Endothelial cell of umbilical vein (primary cell): ENCODE results near the gene ZNF837. TPM values are rescaled to one million over a fixed set of nuclear protein-coding genes. Genes with fewer than 3 reads are reported as not detected.

Experiments
- BruUV-seq: library from RNA; stranded (reverse); fragments of 400-500 nt; replicated peaks from 2 replicates; lab custom pipeline; 2021; lab: Mats Ljungman, UMichigan
- CTCF ChIA-PET: fragments of 300-600, 350-600 bp; sonication (Branson Sonifier 250); formaldehyde crosslinking; loops from one replicate; lab custom pipeline; 2021; ENCODE audit warnings: antibody characterized with exemption, inconsistent platforms; lab: Charles Lee
- POLR2A ChIA-PET: fragments of 300-600, 350-600 bp; sonication (Branson Sonifier 250); formaldehyde crosslinking; loops from one replicate; lab custom pipeline; 2021; ENCODE audit warnings: antibody characterized with exemption, inconsistent platforms; lab: Charles Lee
- DNase-seq: peaks from one replicate; pipeline ENCODE4 v3.0.0-alpha.2; 2011; ENCODE audit warnings: low read depth, low spot score
- FAIRE-seq: peaks from 2 replicates; lab custom pipeline; 2011; peaks lifted over from hg19 to GRCh38; lab: Jason Lieb, UNC
- H2AFZ ChIP-seq: 2 replicates; pipeline ENCODE4 v1.6.0; 2012; ENCODE audit warnings: low read depth, low read length, control low read depth, inconsistent platforms
- H3K27ac ChIP-seq: 2 replicates; pipeline ENCODE4 v1.5.1; 2011; ENCODE audit warnings: low read depth, mild to moderate bottlenecking, control low read depth, low read length, moderate library complexity; ENCODE audit not compliant: insufficient read depth
- H3K27me3 ChIP-seq, 2 experiments: 2 replicates each; pipeline versions ENCODE4 v1.6.0 to v1.6.1; 2011; ENCODE audit warnings: low read length in 2 of 2, mixed read lengths in 1 of 2; ENCODE audit not compliant: control insufficient read depth in 2 of 2, insufficient read depth in 2 of 2
- H3K36me3 ChIP-seq, 2 experiments: 2 replicates in 1 of 2; 3 replicates in 1 of 2; pipeline ENCODE4 v1.5.1; 2011; ENCODE audit warnings: low read length in 2 of 2, mild to moderate bottlenecking in 1 of 2, moderate library complexity in 1 of 2; ENCODE audit not compliant: control insufficient read depth in 2 of 2, insufficient read depth in 2 of 2; ENCODE audit errors: extremely low read depth in 1 of 2
- H3K4me1 ChIP-seq: 3 replicates; pipeline ENCODE4 v1.5.1; 2011; ENCODE audit warnings: mild to moderate bottlenecking, low read length; ENCODE audit not compliant: control insufficient read depth, insufficient read depth; ENCODE audit errors: extremely low read depth
- H3K4me2 ChIP-seq: 2 replicates; pipeline ENCODE4 v1.6.1; 2011; ENCODE audit warnings: low read length, control low read depth, mixed read lengths; ENCODE audit not compliant: insufficient read depth
- H3K4me3 ChIP-seq, 3 experiments: fragments of 200-600 bp in 1 of 3; sonication (generic), shearing (Covaris generic) in 1 of 3; replicated peaks in 1 of 3; 2 replicates each; pipeline ENCODE4 v1.5.1; 2011 to 2016; ENCODE audit warnings: control low read depth in 3 of 3, low read length in 3 of 3, mild to moderate bottlenecking in 2 of 3, inconsistent platforms in 1 of 3, low read depth in 1 of 3, moderate library complexity in 1 of 3; ENCODE audit not compliant: insufficient read depth in 1 of 3
- H3K79me2 ChIP-seq: 2 replicates; pipeline ENCODE4 v1.6.0; 2012; ENCODE audit warnings: low read length, inconsistent platforms; ENCODE audit not compliant: control insufficient read depth, insufficient read depth
- H3K9ac ChIP-seq: replicated peaks from 2 replicates; pipeline ENCODE3; 2011; ENCODE audit warnings: low read length, control low read depth; ENCODE audit not compliant: insufficient read depth; ENCODE audit errors: extremely low read depth
- H3K9me1 ChIP-seq: replicated peaks from 3 replicates; pipeline ENCODE4 v1.6.0; 2011; ENCODE audit warnings: mild to moderate bottlenecking, low read length; ENCODE audit not compliant: control insufficient read depth, insufficient read depth; ENCODE audit errors: extremely low read depth
- H3K9me3 ChIP-seq: replicated peaks from 2 replicates; pipeline ENCODE4 v1.5.1; 2012; ENCODE audit warnings: low read length, inconsistent platforms; ENCODE audit not compliant: control insufficient read depth, insufficient read depth
- H4K20me1 ChIP-seq: replicated peaks from 2 replicates; pipeline ENCODE3; 2011; ENCODE audit warnings: mild to moderate bottlenecking, low read length; ENCODE audit not compliant: control insufficient read depth, insufficient read depth; ENCODE audit errors: extremely low read depth
- EZH2 ChIP-seq: IDR thresholded peaks from 2 replicates; pipeline ENCODE4 v1.6.1; 2012; ENCODE audit warnings: borderline replicate concordance, low read depth, mild to moderate bottlenecking, moderate library complexity, low read length, inconsistent platforms; ENCODE audit not compliant: severe bottlenecking
- FOS ChIP-seq: IDR thresholded peaks from 2 replicates; pipeline ENCODE4 v1.6.1; 2011; ENCODE audit warnings: mild to moderate bottlenecking, low read length, moderate library complexity, borderline replicate concordance; ENCODE audit not compliant: insufficient read depth
- GATA2 ChIP-seq: IDR thresholded peaks from 2 replicates; pipeline ENCODE4 v1.7.0; 2011; ENCODE audit warnings: low read depth, mild to moderate bottlenecking, moderate library complexity, mixed read lengths, low read length; ENCODE audit not compliant: insufficient read length, insufficient read depth
- JUN ChIP-seq: IDR thresholded peaks from 2 replicates; pipeline ENCODE4 v1.6.1; 2011; ENCODE audit warnings: borderline replicate concordance, low read depth; ENCODE audit not compliant: insufficient read length, insufficient read depth
- MYC ChIP-seq: IDR thresholded peaks from one replicate; pipeline ENCODE4 v1.6.1; 2011; ENCODE audit warnings: mild to moderate bottlenecking, low read depth, low read length
- POLR2A ChIP-seq: IDR thresholded peaks from 2 replicates; pipeline ENCODE4 v1.6.1; 2012; ENCODE audit warnings: low read depth, mild to moderate bottlenecking, control low read depth, low read length
- POLR2AphosphoS5 ChIP-seq: IDR thresholded peaks from 2 replicates; pipeline ENCODE4 v1.6.1; 2012; ENCODE audit warnings: low read depth, mild to moderate bottlenecking, control low read depth, low read length, moderate library complexity; ENCODE audit not compliant: insufficient read depth
- dilution Hi-C: fragments of 300-500 bp; cut with MboI; formaldehyde crosslinking; loops from one replicate; pipeline ENCODE4 v1.15.0; 2019; ENCODE audit warnings: low sequenced_read_pairs; ENCODE audit not compliant: extremely low pct_ligation_motif_present
- intact Hi-C: fragments of 100-400 bp; cut with micrococcal nuclease; formaldehyde crosslinking; loops from one replicate; pipeline ENCODE4 v1.10.0; 2022
- polyA plus RNA-seq, 4 experiments: library from polyadenylated mRNA; depleted of rRNA in 3 of 4; stranded (reverse) in 3 of 4; unstranded in 1 of 4; fragments of >200 nt; gene quantifications; 2 replicates each; pipeline versions ENCODE4 v1.2.1 to v1.2.3, GENCODE V29; 2011 to 2012; ENCODE audit warnings: missing spikeins in 1 of 4
- total RNA-seq: library from RNA; stranded (reverse); gene quantifications from 2 replicates; pipeline ENCODE4 v1.2.3, GENCODE V29; 2021
- TF ChIP-seq, protein P1 (sequence below): IDR thresholded peaks from 2 replicates; pipeline ENCODE4 v1.6.1; 2011; ENCODE audit not compliant: insufficient read depth, insufficient read length
- TF ChIP-seq, protein P2 (sequence below), 2 donors: IDR thresholded peaks; 1 replicate in 1 of 2; 2 replicates in 1 of 2; pipeline ENCODE4 v1.5.1; 2011; ENCODE audit warnings: low read length in 2 of 2, mild to moderate bottlenecking in 2 of 2, moderate library complexity in 2 of 2, control low read depth in 1 of 2, inconsistent platforms in 1 of 2, low read depth in 1 of 2; ENCODE audit not compliant: insufficient read depth in 1 of 2; ENCODE audit errors: extremely low read depth in 1 of 2

The ZNF837 gene
- total and polyA plus RNA-seq, 2 donors (not counting 3 experiments of a cell fraction or from before 2014, with no cell fraction given), result 1.4 to 1.6 TPM

DNA sequence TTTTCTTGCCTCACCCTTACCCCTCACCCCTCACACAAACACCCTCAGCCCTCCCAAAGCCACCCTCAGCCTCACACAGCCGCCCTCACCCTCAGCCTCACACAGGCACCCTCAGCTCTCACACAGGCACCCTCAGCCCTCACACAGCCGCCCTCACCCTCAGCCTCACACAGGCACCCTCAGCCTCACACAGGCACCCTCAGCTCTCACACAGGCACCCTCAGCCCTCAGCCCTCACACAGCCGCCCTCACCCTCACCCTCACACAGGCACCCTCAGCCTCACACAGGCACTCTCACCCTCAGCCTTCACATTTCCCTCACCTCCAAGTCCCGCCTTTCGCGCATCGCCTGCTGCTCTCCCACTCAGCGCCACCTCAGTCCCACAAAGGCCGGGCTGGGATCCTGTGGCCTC, 54.3 kb downstream of the ZNF837 start:
- Histone ChIP-seq H3K36me3 (no peaks in the 10 kb centered on the region), H3K4me1 (peaks cover 12% of the 10 kb centered on the region), H3K4me2 (peak overlapping the region; percentile 74), H2AFZ (peak overlapping the region; percentile 67), H4K20me1 (no peaks in the 10 kb centered on the region), H3K9ac (peak overlapping the region; percentile 53), H3K27me3 (no peaks in the 10 kb centered on the region), H3K79me2 (peaks cover 18% of the 10 kb centered on the region), H3K4me3 (peak overlapping the region; percentile 3 to 63 (median 56)), H3K27ac (no peak overlapping the region), H3K9me1 (no peaks in the 10 kb centered on the region), H3K9me3 (no peaks in the 10 kb centered on the region)
- dilution Hi-C loops (no loop called here), intact Hi-C loops (loop anchor here (1.0 to 2.0 kb wide), 3 partner anchors 21 to 114 kb away; partner anchors contain the start of genes ERVK3-1, ZNF132 and ZNF8)
- FAIRE-seq (no peak), DNase-seq (no peak)
- CTCF ChIA-PET, result interaction anchor here (0.7 to 1.4 kb wide), 5 partner anchors 9 to 108 kb away, joined by 3 to 5 read pairs (median 3); partner anchors contain the start of genes ZNF497 and ZNF544
- POLR2A ChIA-PET, result interaction anchor here (0.6 kb wide), 1 partner anchor 17 kb away, joined by 5 read pairs; no protein-coding TSS in a partner anchor
- TF ChIP-seq FOS (no peak), MYC (no peak)
- BruUV-seq, result no TSS peak

DNA sequence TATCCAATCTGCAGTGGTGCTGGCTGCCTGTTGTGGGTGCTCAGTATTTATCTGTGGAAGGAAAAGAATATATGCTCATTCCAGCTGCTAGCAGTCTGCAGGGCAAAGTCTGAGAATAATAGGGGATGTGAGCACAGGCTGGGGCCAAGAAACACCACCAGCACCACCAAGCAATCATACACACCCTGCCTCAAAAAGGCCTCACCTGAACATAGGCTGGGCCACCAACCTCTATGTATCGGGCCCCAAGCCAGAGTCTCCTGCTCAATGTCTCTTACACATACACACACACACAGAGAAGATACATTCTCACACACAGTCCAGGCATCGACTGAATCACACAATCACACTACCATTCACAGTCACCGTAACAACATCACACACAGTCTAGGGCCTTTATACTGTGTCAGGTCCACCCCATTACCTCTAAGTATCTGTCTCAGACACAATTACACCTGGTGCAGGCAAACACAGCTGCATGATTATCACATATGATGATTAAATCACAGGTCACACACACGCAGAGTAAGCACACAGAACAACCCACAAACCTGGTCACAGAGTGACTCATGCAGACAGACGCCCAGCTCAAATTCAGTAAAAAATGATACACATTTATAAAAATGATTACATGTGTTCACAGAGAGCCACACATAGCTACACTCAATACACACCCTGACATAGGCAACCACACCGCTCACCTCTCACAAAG, 55.4 kb downstream of the ZNF837 start:
- H3K27ac ChIP-seq, result no peak overlapping the region
- dilution Hi-C loops (no loop called here), intact Hi-C loops (loop anchor here (1.0 to 2.0 kb wide), 3 partner anchors 20 to 115 kb away; partner anchors contain the start of genes ERVK3-1, ZNF132 and ZNF8)
- peaks cover 12% of the 10 kb centered on the region for H3K4me1 ChIP-seq
- no peak for DNase-seq
- CTCF ChIA-PET, result interaction anchor here (1.4 kb wide), 1 partner anchor 96 kb away, joined by 5 read pairs; the partner anchor contains the start of gene ZNF544
- H4K20me1 ChIP-seq, result no peaks in the 10 kb centered on the region
- no peaks in the 10 kb centered on the region for H3K9me3 ChIP-seq
- no peak for FAIRE-seq
- peak overlapping the region; percentile 74 for H3K4me2 ChIP-seq
- no peaks in the 10 kb centered on the region for H3K36me3 ChIP-seq
- no peak overlapping the region for H2AFZ ChIP-seq
- peak overlapping the region in 1 of 3 experiments; percentile 6 for H3K4me3 ChIP-seq
- POLR2A ChIA-PET, result no interaction called here
- no peak overlapping the region for H3K9ac ChIP-seq
- no peaks in the 10 kb centered on the region for H3K9me1 ChIP-seq
- no peaks in the 10 kb centered on the region for H3K27me3 ChIP-seq
- TF ChIP-seq FOS, result no peak
- TF ChIP-seq, protein P1, sequence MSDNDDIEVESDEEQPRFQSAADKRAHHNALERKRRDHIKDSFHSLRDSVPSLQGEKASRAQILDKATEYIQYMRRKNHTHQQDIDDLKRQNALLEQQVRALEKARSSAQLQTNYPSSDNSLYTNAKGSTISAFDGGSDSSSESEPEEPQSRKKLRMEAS, result no peak
- no peak for TF ChIP-seq GATA2
- no peak for TF ChIP-seq POLR2AphosphoS5
- no peak for TF ChIP-seq MYC
- no peak for TF ChIP-seq EZH2
- no peak for TF ChIP-seq JUN
- TF ChIP-seq POLR2A, result no peak
- TF ChIP-seq, protein P2, sequence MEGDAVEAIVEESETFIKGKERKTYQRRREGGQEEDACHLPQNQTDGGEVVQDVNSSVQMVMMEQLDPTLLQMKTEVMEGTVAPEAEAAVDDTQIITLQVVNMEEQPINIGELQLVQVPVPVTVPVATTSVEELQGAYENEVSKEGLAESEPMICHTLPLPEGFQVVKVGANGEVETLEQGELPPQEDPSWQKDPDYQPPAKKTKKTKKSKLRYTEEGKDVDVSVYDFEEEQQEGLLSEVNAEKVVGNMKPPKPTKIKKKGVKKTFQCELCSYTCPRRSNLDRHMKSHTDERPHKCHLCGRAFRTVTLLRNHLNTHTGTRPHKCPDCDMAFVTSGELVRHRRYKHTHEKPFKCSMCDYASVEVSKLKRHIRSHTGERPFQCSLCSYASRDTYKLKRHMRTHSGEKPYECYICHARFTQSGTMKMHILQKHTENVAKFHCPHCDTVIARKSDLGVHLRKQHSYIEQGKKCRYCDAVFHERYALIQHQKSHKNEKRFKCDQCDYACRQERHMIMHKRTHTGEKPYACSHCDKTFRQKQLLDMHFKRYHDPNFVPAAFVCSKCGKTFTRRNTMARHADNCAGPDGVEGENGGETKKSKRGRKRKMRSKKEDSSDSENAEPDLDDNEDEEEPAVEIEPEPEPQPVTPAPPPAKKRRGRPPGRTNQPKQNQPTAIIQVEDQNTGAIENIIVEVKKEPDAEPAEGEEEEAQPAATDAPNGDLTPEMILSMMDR (IDR thresholded peaks at IDR 0.05; ENCODE audit: extremely low read depth in 1 of 2, insufficient read depth in 1 of 2, low read depth in 1 of 2, low read length in 2 of 2), result no peak
- BruUV-seq, result TSS peak; percentile 14
- H3K79me2 ChIP-seq, result peaks cover 18% of the 10 kb centered on the region
